Stomach (tissue), 4 donors: ENCODE results near the gene CDC25A.

Source experiments
- EP300 ChIP-seq: sonication (generic); formaldehyde crosslinking; IDR thresholded peaks from one replicate; pipeline ENCODE4 v1.6.1; 2017; ENCODE audit warnings: antibody characterized with exemption
- POLR2A ChIP-seq, 4 donors: fragments of 450-650 bp; IDR thresholded peaks; one replicate each; pipeline ENCODE4 v1.6.1; 2016; ENCODE audit warnings: antibody characterized with exemption in 4 of 4, control low read depth in 2 of 4, mild to moderate bottlenecking in 1 of 4, moderate library complexity in 1 of 4
- TF ChIP-seq, protein P1 (sequence below), 7 experiments: fragments of 450-650 bp in 4 of 7; fragments of 200-600 bp in 3 of 7; sonication (generic) in 3 of 7; IDR thresholded peaks; one replicate each; pipeline ENCODE4 v1.5.1; 2016 to 2019; ENCODE audit warnings: antibody characterized with exemption in 7 of 7, control low read depth in 2 of 7, mild to moderate bottlenecking in 1 of 7

DNA sequence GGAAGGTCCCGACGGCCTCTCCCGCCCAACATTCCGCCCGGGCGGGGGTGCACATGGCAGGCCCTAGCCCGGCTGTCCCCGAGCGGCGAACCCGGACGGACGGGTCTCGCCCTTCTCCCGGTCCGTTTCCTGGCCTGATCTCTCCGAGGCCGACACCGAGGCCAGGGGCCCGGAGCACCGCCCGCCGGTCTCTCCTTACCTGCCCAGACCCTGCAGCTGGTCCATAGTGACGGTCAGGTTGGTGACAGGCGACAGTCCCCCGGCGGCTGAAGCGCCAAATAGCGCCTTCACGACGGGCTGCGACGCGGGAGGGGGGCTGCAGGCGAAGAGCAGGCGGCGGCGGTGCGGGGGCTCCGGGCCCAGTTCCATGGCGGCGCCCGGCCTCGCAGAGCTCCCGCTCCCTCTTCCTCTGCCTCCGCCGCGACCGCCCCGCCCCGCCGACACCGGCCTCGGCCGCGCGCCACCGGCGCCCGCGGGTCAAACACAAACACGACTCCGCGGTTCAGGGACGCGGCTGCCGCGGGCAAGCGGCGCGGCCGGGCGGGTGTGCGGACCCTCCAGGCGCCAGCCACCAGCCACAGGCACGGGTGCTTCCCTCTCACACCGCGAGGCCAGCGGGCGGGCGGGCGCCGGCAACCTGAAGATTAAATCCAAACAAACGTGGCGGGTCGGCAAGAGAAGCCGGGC is 495 bp downstream of the CDC25A start:
- TF ChIP-seq, protein P1, sequence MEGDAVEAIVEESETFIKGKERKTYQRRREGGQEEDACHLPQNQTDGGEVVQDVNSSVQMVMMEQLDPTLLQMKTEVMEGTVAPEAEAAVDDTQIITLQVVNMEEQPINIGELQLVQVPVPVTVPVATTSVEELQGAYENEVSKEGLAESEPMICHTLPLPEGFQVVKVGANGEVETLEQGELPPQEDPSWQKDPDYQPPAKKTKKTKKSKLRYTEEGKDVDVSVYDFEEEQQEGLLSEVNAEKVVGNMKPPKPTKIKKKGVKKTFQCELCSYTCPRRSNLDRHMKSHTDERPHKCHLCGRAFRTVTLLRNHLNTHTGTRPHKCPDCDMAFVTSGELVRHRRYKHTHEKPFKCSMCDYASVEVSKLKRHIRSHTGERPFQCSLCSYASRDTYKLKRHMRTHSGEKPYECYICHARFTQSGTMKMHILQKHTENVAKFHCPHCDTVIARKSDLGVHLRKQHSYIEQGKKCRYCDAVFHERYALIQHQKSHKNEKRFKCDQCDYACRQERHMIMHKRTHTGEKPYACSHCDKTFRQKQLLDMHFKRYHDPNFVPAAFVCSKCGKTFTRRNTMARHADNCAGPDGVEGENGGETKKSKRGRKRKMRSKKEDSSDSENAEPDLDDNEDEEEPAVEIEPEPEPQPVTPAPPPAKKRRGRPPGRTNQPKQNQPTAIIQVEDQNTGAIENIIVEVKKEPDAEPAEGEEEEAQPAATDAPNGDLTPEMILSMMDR (IDR thresholded peaks at IDR 0.05), result no peak
- TF ChIP-seq EP300 (no peak), POLR2A (IDR thresholded peaks at IDR 0.05) (no peak)
